Mesodermal cell (in vitro differentiated cells): Measurements from ENCODE around the gene SCIMP.
"Not testable (repeated sequence)": the region's sequence is repeated elsewhere in the genome, so short reads cannot be mapped to it uniquely, and the experiment has no call there.

Source experiments
- H3K27ac ChIP-seq: 2 replicates; pipeline ENCODE4 v1.7.0; 2013; ENCODE audit warnings: mild to moderate bottlenecking, low read depth, low read length, moderate library complexity; ENCODE audit not compliant: severe bottlenecking
- H3K36me3 ChIP-seq: 2 replicates; pipeline ENCODE4 v1.7.1; 2013; ENCODE audit warnings: mild to moderate bottlenecking, low read length, moderate library complexity; ENCODE audit not compliant: control insufficient read depth, insufficient read depth
- H3K4me1 ChIP-seq: one replicate; pipeline ENCODE4 v1.7.1; 2013; ENCODE audit warnings: mild to moderate bottlenecking, low read length; ENCODE audit not compliant: insufficient read depth, control insufficient read depth, poor library complexity, severe bottlenecking
- H3K4me3 ChIP-seq: 2 replicates; pipeline ENCODE4 v1.7.0; 2013; ENCODE audit warnings: low read length, control low read depth, mild to moderate bottlenecking; ENCODE audit not compliant: insufficient read depth, poor library complexity, severe bottlenecking; ENCODE audit errors: extremely low read depth
- H3K9me3 ChIP-seq: 2 replicates; pipeline ENCODE4 v1.7.1; 2013; ENCODE audit warnings: mild to moderate bottlenecking, low read length, moderate library complexity; ENCODE audit not compliant: control insufficient read depth
- WGBS, 2 experiments: methylation state at CpG; one replicate each; pipeline ENCODE4 v1.1.5; 2013; ENCODE audit warnings: missing lambda C conversion rate in 2 of 2; ENCODE audit not compliant: insufficient coverage in 2 of 2; 5-methylcytosine and 5-hydroxymethylcytosine counted together

Gene SCIMP

DNA sequence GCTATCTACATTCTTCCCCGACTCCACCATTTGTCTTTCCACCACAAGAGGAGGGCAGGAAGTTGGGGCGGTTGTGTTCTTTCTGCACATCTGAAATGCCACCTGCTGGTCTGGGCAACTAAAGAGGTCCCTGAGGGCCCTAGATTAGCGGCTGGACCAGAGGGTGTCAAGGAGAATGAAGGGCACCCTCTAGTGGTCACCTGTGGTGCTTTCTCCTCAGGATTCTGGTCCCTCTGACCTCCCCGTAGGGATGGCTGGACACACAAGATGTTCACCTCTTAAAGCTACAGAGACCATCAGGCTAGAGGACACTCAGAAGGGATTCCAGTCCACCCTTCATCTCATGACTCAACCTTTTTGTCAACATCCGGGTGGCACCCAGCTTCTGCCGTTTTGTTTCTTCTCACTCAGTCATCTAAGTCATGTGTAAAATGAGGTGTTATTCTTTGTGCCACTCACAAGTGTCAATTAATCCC lies 2.9 kb upstream of the SCIMP start:
- WGBS, 2 experiments = 31 to 40% methylated on average over 3 of the region's 6 CpGs
- Histone ChIP-seq H3K36me3 (no peaks in the 10 kb centered on the region), H3K27ac (no peak overlapping the region)

DNA sequence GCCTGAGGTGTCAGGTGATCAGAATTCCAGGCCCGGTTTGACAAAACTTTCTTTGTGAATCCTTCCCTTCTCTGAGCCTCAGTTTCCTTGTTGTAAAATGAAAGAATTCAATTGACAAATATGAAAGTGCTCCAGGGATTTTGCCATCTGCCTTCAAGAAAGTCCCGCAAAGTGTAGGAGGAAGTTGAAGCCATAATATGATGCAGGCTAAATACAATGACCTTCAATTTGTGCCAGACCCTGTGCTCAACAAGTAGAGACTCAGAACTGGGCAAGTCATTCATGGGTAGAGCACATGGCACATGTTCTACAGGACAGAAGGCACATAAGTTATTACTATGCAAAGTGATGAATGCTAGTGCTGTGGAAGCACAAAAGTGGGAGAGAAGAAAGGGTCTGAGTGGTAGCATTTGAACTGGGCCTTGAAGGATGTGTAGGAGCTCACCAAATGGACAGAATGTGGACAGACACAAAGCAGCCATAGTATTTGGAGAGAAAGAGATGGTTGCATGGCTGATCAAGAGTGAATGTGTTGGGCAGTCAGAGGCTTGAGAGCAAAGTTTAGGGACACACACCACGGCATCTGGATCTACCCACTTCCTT lies 2.4 kb upstream of the SCIMP start:
- H3K4me1 ChIP-seq = no peaks in the 10 kb centered on the region
- no peak overlapping the region for H3K4me3 ChIP-seq
- WGBS, 2 experiments = 90 to 94% methylated on average over 2 to 3 of the region's 3 CpGs
- H3K27ac ChIP-seq = no peak overlapping the region
- no peaks in the 10 kb centered on the region for H3K9me3 ChIP-seq
- no peaks in the 10 kb centered on the region for H3K36me3 ChIP-seq

More for the DNA sequence above, 2.9 kb upstream of the SCIMP start:
- no peak overlapping the region for H3K4me3 ChIP-seq
- H3K4me1 ChIP-seq = no peaks in the 10 kb centered on the region
- no peaks in the 10 kb centered on the region for H3K9me3 ChIP-seq

GRCh38 chr17:5233492-5233891 lies 1.2 kb downstream of the SCIMP start:
- WGBS, 2 experiments = 92 to 93% methylated on average over 5 to 6 of the region's 7 CpGs
- not testable (repeated sequence) for H3K4me3 ChIP-seq, H3K36me3 ChIP-seq, H3K27ac ChIP-seq, H3K4me1 ChIP-seq, H3K9me3 ChIP-seq

GRCh38 chr17:5226940-5227878 lies 7.5 kb downstream of the SCIMP start:
- Histone ChIP-seq H3K4me3 (no peak overlapping the region), H3K4me1 (no peaks in the 10 kb centered on the region), H3K27ac (no peak overlapping the region), H3K36me3 (no peaks in the 10 kb centered on the region), H3K9me3 (no peaks in the 10 kb centered on the region)
- 90 to 97% methylated on average over 9 to 10 of the region's 15 CpGs for WGBS, 2 experiments

GRCh38 chr17:5225668-5226457 lies 8.8 kb downstream of the SCIMP start:
- Histone ChIP-seq H3K27ac (no peak overlapping the region), H3K9me3 (no peaks in the 10 kb centered on the region), H3K4me3 (no peak overlapping the region), H3K4me1 (no peaks in the 10 kb centered on the region), H3K36me3 (no peaks in the 10 kb centered on the region)
- 91 to 95% methylated on average over 12 to 15 of the region's 17 CpGs for WGBS, 2 experiments

DNA sequence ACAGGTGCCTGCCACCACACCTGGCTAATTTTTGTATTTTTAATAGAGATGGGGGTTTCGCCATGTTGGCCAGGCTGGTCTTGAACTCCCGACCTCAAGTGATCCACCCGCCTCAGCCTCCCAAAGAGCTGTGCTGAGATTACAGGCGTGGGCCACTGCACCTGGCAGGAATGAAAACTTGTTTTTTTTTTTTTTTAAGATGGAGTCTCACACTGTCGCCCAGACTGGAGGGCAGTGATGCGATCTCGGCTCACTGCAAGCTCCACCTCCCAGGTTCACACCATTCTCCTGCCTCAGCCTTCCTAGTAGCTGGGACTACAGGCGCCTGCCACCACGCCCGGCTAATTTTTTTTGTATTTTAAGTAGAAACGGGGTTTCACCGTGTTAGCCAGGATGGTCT lies 12.7 kb downstream of the SCIMP start:
- H3K27ac ChIP-seq, H3K4me3 ChIP-seq, H3K4me1 ChIP-seq, H3K9me3 ChIP-seq, H3K36me3 ChIP-seq: not testable (repeated sequence)
- 94 to 95% methylated on average over 4 to 5 of the region's 12 CpGs for WGBS, 2 experiments

GRCh38 chr17:5220074-5220473 lies 14.6 kb downstream of the SCIMP start:
- Histone ChIP-seq H3K36me3 (no peaks in the 10 kb centered on the region), H3K4me3 (no peak overlapping the region), H3K4me1 (no peaks in the 10 kb centered on the region), H3K9me3 (no peaks in the 10 kb centered on the region), H3K27ac (no peak overlapping the region)
- WGBS, 2 experiments = 100% methylated on average over 4 of the region's 5 CpGs; no CpG with 5 or more reads in 1 of the 2 experiments

GRCh38 chr17:5219536-5219935 lies 15.1 kb downstream of the SCIMP start:
- no peak overlapping the region for H3K27ac ChIP-seq
- H3K4me3 ChIP-seq = no peak overlapping the region
- H3K9me3 ChIP-seq = no peaks in the 10 kb centered on the region
- WGBS, 2 experiments = 89 to 96% methylated on average over 4 to 6 of the region's 6 CpGs
- no peaks in the 10 kb centered on the region for H3K36me3 ChIP-seq
- no peaks in the 10 kb centered on the region for H3K4me1 ChIP-seq

DNA sequence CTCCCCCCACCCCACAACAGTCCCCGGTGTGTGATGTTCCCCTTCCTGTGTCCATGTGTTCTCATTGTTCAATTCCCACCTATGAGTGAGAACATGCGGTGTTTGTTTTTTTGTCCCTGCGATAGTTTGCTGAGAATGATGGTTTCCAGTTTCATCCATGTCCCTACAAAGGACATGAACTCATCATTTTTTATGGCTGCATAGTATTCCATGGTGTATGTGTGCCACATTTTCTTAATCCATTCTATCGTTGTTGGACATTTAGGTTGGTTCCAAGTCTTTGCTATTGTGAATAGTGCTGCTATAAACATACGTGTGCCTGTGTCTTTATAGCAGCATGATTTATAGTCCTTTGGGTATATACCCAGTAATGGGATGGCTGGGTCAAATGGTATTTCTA lies 17.1 kb downstream of the SCIMP start:
- not testable (repeated sequence) for H3K4me3 ChIP-seq, H3K36me3 ChIP-seq, H3K27ac ChIP-seq, H3K9me3 ChIP-seq, H3K4me1 ChIP-seq
- no CpG with 5 or more reads among the region's 5 CpGs for WGBS, 2 experiments

GRCh38 chr17:5211458-5211857 lies 23.2 kb downstream of the SCIMP start:
- WGBS, 2 experiments = 91 to 94% methylated on average over 4 to 6 of the region's 7 CpGs
- H3K27ac ChIP-seq = no peak overlapping the region

More at GRCh38 chr17:5211458-5211857, 23.2 kb downstream of the SCIMP start:
- H3K4me3 ChIP-seq = no peak overlapping the region
- no peaks in the 10 kb centered on the region for H3K9me3 ChIP-seq
- no peaks in the 10 kb centered on the region for H3K36me3 ChIP-seq
- no peaks in the 10 kb centered on the region for H3K4me1 ChIP-seq
